AG08395 (cell line): ENCODE data around the gene PUDP.
A peak's percentile ranks its signal among the peaks of the same experiment; 100 is the strongest.
"Not testable (repeated sequence)": the region's sequence is repeated elsewhere in the genome, so short reads cannot be mapped to it uniquely, and the experiment has no call there.

Experiments
- DNase-seq: peaks from one replicate; pipeline ENCODE4 v3.0.0; 2012; ENCODE audit warnings: mixed read lengths, low spot score

The PUDP gene

DNA sequence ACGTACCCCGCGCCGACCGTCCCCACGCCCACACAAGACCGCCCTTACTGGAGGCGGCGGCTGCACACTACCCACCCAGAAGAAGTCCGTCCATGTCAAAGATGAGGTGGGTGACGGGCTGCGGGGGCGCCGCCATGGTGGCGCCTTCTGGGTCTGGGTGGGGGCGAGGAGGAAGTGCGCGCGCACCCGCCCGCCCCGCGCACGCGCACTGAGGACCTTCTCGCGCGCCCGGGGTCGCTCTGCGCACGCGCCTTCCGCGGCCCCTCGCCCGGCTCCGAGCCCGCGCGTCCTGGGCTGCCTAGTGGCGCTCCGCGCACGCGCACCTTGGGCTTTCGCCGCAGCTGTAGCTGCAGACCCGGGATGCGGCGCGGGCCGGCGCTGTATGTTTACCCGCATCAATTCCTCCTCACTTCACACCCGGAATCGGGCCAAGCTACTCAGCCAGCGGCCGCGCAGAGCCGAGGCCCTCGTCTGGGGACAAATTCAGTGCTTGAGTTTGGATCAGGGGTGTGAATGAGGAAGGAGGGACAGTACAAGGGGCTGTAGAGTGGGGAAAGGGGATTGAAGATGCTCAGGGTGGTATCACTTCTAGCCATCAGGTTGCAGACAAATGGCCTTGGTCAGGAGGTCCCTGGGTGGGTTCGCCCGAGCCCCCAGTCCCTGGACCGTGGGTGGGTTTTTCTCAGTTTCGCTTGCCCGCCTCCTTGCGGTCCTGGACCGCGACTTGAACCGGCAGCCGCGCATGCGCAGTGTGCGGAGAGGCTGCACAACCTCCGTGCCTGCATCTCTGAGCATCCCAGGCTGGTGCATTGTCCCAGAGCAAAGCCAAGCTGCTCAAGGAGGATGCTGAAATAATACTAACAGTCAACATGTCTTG, at the start of gene PUDP:
TSS of gene PUDP (minus strand) at position 176 of the 877 bp plus-strand sequence. CDS start at position 136, 40 bp downstream.
- peak; percentile 100 for DNase-seq

DNA sequence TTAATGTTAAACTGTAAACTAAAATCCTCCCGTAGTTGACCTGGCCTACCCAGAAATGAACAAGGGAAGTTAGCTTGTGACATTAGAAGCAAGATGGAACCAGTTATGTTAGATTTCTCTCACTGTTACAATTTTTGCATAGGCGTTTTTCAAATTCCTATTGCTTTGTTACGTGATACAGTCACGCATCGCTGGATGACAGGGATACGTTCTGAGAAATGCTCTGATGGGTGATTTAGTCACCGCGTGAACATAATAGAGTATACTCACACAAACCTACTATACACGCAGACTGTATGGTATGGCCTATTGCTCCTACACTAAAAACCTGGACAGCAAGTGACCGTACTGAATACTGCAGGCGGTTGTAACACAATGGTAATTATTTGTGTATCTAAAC, 46.7 kb upstream of the PUDP start:
- no peak for DNase-seq

DNA sequence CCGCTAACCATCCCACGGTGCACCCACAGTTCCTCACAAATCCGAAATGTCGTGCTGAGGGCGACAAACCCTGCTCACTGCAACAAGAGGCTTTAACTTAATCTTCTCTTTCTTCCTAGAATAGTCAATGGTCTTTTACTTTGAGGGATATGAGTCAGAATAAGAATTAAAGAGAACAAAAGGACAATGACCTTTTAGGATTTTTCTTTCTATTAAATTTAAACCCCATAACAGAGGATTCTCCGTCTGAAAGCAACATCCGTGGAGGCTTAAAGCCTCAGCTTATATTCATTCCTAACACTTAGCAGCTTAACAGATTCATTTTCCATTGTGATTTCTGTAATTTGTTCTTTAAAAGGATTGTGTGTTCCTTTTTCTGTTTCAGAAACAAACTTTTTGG, 44.9 kb upstream of the PUDP start:
- DNase-seq = no peak

- no peak for DNase-seq
These were observed 43.7 kb upstream of the PUDP start for GRCh38 chrX:7191681-7192110.

DNA sequence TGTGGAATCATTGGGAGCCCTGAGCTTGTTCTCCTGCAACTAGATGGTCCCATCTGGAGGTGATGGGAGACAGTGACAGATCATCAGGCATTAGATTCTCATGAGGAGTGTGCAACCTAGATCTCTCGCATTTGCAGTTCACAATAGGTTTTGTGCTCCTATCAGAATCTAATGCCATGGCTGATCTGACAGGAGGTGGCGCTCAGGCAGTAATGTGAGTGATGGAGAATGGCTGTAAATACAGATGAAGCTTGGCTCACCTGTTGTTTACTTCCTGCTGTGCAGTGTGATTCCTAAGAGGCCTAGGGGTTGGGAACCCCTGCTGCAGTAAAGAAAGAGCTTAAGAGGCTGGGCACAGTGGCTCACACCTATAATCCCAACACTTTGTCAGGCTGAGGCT, 42.2 kb upstream of the PUDP start:
- no peak for DNase-seq

GRCh38 chrX:7188672-7189071, 40.7 kb upstream of the PUDP start:
- DNase-seq = no peak

DNA sequence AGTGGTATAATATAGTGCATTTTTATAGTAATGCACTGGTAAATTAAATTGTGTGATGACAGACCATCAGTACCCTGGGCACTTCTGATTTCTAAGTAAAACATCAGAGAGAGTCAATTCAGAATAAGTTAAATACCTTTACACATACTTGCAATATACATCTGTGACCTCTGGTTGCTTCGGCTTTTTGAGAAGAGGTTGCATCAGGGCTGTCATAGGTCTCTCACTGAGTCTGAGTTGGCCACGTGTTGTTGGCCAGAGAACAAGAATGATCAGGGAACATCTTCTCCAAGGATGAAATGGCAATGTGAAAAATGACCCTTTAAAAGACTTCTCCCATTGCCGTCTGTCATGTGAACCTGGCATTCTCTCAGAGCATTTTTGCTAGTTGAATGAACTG, 36.9 kb upstream of the PUDP start:
- DNase-seq = no peak

DNA sequence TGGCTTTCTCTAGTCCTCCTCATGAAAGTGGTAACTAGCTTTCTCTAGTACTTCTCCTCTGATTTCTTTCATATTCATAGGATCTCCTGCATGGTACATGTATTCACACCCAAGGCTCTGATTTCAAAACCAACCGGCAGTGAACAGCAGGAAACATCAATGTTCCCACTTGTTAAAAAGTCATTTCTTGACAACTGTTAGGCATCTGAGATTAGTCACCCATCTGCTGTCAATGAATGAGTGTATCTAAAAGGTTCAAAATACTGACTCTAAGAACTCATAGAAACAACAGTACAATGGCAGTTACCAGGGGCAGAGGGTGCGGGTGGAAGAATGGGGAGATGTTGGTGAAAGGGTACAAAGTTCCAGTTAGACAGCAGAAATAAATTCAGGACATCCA, 31.5 kb upstream of the PUDP start:
- no peak for DNase-seq

DNA sequence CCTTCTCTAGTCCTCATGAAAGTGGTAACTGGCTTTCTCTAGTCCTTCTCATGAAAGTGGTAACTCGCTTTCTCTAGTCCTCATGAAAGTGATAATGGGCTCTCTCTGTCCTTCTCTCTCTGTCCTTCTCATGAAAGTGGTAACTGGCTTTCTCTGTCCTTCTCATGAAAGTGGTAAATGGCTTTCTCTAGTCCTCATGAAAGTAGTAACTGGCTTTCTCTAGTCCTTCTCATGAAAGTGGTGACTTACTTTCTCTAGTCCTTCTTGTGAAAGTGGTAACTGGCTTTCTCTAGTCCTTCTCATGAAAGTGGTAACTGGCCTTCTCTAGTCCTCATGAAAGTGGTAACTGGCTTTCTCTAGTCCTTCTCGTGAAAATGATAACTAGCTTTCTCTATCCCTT, 30.9 kb upstream of the PUDP start:
- DNase-seq = not testable (repeated sequence)

DNA sequence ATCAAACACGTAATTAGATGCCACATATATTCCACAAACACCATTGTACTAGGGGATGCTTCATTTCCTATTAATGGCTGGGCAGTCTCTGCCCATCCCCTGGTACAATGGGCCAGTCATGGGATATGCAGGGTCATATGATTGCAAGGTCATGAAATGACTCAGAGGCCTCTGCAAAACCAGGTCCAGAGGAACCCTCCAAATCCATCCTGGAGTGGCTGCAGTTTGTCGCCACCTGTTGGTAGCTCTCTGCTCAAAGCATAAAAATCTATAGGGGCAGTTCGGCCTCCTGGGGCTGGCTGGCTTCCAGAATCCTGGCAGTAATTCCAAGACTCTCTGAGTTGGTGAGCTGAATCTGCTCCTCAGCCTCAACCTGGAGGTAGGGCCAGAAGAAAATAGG, 22.9 kb upstream of the PUDP start:
- DNase-seq = no peak

DNA sequence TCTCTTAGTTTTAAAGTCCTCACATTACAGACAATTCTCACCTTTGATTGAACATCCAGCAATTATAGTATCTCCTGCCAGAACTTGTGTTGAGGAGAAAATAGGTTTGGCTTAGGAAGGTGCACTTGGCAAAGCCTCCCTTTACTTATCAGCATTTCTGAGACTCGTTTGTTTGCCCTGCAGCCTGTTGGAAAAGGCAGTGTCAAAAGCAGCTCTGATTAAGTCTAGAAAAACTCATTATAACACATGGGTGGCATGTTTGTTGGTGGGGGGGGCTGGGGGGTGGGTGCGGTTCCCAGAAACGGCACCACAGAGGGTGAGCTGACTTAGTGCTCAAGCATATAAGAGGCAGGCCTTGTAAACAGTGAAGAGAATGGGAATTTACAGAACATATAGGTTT, 21.7 kb upstream of the PUDP start:
- DNase-seq = no peak

DNA sequence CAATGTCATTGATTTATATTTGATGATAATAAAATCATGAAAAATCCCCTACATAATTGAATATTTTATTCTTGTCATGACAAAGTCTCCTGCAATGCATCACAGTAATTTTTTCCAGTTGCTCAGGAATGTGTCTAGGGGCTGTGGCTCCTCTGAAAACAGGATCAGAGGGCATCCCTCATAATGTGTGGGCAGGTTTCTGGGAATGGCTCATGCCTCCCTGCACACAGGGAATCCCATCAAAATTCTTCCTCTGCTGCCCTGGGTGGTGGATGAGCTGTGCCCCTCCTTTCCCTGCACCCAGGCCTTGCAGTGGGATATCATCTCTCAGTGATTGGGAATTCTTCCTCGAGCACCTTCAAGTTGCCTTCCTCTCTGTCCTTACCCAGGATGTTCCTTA, 20.4 kb upstream of the PUDP start:
- DNase-seq = no peak

DNA sequence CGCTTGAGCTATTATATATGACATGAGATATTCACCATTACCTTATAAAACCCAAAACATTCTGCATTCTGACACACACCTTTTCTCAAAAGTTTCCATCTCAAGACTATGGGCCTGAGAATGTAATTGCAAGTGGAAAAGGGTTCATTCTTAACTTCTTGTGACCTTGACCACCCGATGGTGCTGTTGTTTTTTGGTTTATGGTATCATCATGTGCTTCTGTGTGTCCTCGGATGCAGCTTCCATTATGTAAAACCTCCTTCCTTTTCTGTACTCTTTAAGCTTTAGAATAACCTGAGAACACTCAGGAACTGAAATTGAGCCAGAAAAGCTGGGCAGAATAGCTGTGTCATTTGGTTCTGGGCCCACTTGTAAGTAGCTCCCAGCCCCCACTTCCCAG, 16.2 kb upstream of the PUDP start:
- DNase-seq = no peak

DNA sequence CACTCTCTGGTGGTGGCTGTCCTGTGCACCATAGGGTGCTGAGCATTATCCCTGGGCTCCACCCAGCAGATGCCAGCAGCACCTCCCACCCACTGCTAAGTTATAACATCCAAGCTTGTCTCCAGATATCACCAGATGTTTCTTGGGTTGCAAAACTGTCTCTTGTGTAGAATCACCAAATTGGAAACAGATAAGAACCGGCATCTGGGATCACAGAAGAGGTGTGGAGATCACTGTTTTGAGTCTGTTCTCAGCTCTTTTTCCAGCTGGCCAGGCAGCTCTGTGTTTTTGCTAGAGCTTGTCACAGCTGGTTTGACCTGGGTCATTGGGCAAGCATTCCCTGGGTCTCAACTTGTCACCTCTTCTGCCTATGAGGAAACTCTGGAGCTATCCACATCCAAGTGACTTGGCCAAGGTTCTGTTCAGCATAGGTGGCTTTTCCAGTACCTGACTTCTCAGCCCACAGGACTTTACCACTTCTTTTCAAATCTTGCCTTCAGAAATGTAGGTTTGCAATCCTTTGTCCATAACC, 15.3 kb upstream of the PUDP start:
- DNase-seq = no peak

GRCh38 chrX:7159149-7159861, 11.4 kb upstream of the PUDP start:
- DNase-seq = peak; percentile 59

DNA sequence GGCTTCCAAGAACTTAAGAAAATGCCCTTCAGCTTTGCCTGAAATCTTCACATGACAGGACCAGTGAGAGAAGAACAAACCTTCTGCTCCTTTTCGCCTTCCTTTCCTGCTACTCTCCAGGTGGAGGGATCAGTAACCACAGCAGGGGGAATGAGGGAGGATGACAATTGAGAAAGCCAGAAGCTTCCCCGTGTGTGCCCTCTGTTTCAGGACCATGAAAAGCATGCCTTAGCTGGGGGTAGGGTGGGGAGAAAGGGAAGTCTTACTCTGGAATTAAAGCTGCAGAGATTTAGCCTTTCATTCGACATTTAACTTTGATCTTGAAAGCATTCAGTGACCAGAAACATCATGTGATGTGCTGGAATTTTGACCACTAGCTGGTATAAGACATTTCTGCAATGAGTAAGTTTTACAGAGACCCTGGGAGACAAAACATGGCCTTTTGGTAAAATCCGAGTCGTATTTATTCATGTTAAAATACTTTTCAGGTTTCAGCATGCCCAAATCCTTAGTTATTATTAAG, 10.6 kb upstream of the PUDP start:
- no peak for DNase-seq

- no peak for DNase-seq
These were observed 8.9 kb upstream of the PUDP start for GRCh38 chrX:7156879-7157278.

- no peak for DNase-seq
These were observed 7.2 kb upstream of the PUDP start for GRCh38 chrX:7155163-7155562.

DNA sequence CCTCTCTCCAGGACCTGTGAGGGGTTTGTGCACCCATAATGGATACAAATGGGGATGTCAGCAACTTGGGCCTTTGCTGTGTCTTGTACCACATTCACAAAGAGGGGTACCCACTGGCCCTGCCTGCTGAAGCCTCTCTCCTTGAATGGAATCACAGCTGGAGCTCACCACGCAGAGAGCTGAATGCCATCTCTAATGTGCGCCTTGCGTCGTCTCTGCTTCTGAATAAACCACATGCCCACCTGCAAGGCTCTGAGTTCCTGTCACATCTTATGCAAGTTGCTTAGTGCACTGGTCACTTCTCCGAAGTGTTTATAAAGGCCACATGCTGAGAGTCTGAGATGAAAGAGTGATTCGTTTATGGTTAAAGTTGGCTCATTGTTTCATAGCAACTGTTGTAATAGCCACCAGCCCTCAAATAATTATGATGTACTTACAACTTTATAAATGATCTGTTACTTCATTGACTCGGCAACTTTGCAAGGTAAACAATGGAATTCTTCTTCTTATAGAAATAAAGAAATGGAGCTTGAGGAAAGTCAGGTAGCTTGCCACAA, 6.2 kb upstream of the PUDP start:
- no peak for DNase-seq

GRCh38 chrX:7153231-7153630, 5.3 kb upstream of the PUDP start:
- no peak for DNase-seq

DNA sequence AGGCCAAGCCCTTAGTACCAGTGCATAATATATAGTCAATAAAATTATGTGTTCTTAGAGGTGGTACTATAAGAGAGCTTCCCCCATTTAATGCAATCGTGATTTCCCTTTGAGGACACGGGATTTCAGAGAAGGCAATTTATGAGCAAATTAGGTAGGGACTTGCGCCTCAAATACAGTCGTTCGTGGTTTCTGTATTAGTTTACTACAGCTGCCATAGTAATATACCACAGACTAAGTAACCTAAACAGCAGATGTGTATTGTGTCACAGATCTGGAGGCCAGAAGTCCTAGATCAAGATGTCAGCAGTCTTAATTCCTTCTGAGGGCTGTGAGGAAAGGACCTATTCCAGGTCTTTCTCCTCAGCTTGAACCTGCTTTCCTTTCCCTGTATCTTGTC, 1.5 kb upstream of the PUDP start:
- no peak for DNase-seq

GRCh38 chrX:7147413-7147977, 458 bp downstream of the PUDP start, which contains the start of gene STS:
STS (plus strand) TSS chrX:7147712; CDS start chrX:7253200, 105,488 bp downstream.
- DNase-seq = peak; percentile 35
